PC-3 (cell line): ENCODE results near the gene RNH1. TPM values are rescaled to one million over a fixed set of nuclear protein-coding genes. Genes with fewer than 3 reads are reported as not detected.

Experiments
- ATAC-seq: fragments of 200-7000 bp; cut with Tn5 transposase; 2 replicates; pipeline ENCODE4 v1.9.1; 2020; ENCODE audit warnings: mild to moderate bottlenecking, moderate library complexity
- BruUV-seq: library from RNA; stranded (reverse); fragments of 400-500 nt; replicated peaks from 2 replicates; lab custom pipeline; 2021; lab: Mats Ljungman, UMichigan
- CTCF ChIA-PET: fragments of 300-600 bp; sonication (Branson Sonifier 250); formaldehyde crosslinking; loops from one replicate; lab custom pipeline; 2022; ENCODE audit warnings: antibody characterized with exemption; lab: Charles Lee
- POLR2A ChIA-PET: fragments of 300-600 bp; sonication (Branson Sonifier 250); formaldehyde crosslinking; loops from one replicate; lab custom pipeline; 2022; ENCODE audit warnings: antibody characterized with exemption; ENCODE audit not compliant: unreplicated experiment; lab: Charles Lee
- DNase-seq: peaks from one replicate; pipeline ENCODE4 v3.0.0-alpha.2; 2015
- H2AFZ ChIP-seq: fragments of 300-600 bp; sonication (generic); 2 replicates; pipeline ENCODE4 v1.6.0; 2016; ENCODE audit warnings: antibody characterized with exemption, low read length
- H3F3A ChIP-seq: fragments of 300-600 bp; sonication (generic); one replicate; pipeline ENCODE4 v1.6.0; 2017; ENCODE audit warnings: antibody characterized with exemption, low read length, control low read depth, mild to moderate bottlenecking; ENCODE audit not compliant: unreplicated experiment
- H3K27ac ChIP-seq: fragments of 300-600 bp; sonication (generic); 2 replicates; pipeline ENCODE4 v1.5.1; 2016; ENCODE audit warnings: mild to moderate bottlenecking, low read length
- H3K27me3 ChIP-seq: fragments of 300-600 bp; sonication (generic); 2 replicates; pipeline ENCODE4 v1.6.1; 2016; ENCODE audit warnings: low read length, mixed read lengths
- H3K36me3 ChIP-seq: fragments of 300-600 bp; sonication (generic); 2 replicates; pipeline ENCODE4 v1.6.1; 2016; ENCODE audit warnings: low read depth, mixed run types, low read length, mixed read lengths
- H3K4me1 ChIP-seq: fragments of 300-600 bp; sonication (generic); 2 replicates; pipeline ENCODE4 v1.5.1; 2016; ENCODE audit warnings: low read length; ENCODE audit not compliant: insufficient read depth
- H3K4me2 ChIP-seq: fragments of 300-600 bp; sonication (generic); 2 replicates; pipeline ENCODE4 v1.6.0; 2016; ENCODE audit warnings: low read length
- H3K4me3 ChIP-seq: fragments of 300-600 bp; sonication (generic); 2 replicates; pipeline ENCODE4 v1.5.1; 2016; ENCODE audit warnings: mild to moderate bottlenecking, low read length, mixed read lengths
- H3K79me2 ChIP-seq: fragments of 300-600 bp; sonication (generic); 2 replicates; pipeline ENCODE4 v1.6.1; 2017; ENCODE audit warnings: low read length, mixed read lengths
- H3K9ac ChIP-seq: fragments of 300-600 bp; sonication (generic); 2 replicates; pipeline ENCODE4 v1.6.0; 2016; ENCODE audit warnings: mild to moderate bottlenecking, low read length
- H3K9me2 ChIP-seq: fragments of 300-600 bp; sonication (generic); replicated peaks from 2 replicates; pipeline ENCODE4 v1.6.1; 2016; ENCODE audit warnings: mixed run types, low read length, mixed read lengths
- H3K9me3 ChIP-seq: fragments of 300-600 bp; sonication (generic); 2 replicates; pipeline ENCODE4 v1.6.1; 2016; ENCODE audit warnings: low read length, mixed read lengths
- H4K20me1 ChIP-seq: fragments of 300-600 bp; sonication (generic); 2 replicates; pipeline ENCODE4 v1.6.1; 2016; ENCODE audit warnings: low read length, mixed read lengths
- CTCF ChIP-seq: fragments of 300-600 bp; sonication (generic); conservative IDR thresholded peaks from 2 replicates; pipeline ENCODE4 v1.5.1; 2017; ENCODE audit warnings: antibody characterized with exemption, low read depth, mild to moderate bottlenecking, low read length
- EZH2 ChIP-seq: fragments of 300-600 bp; sonication (generic); IDR thresholded peaks from one replicate; pipeline ENCODE4 v1.6.1; 2017; ENCODE audit warnings: antibody characterized with exemption, mild to moderate bottlenecking, low read length; ENCODE audit not compliant: unreplicated experiment
- EZH2phosphoT487 ChIP-seq: fragments of 300-600 bp; sonication (generic); IDR thresholded peaks from 2 replicates; pipeline ENCODE4 v1.6.1; 2018; ENCODE audit warnings: mild to moderate bottlenecking, antibody characterized with exemption, low read length, borderline replicate concordance
- intact Hi-C: fragments of 100-400 bp; cut with micrococcal nuclease; formaldehyde crosslinking; loops from 2 replicates; pipeline ENCODE4 v1.9.0; 2023
- total RNA-seq: library from RNA; depleted of rRNA; stranded (reverse); fragments of >200 nt; gene quantifications from 2 replicates; pipeline ENCODE4 v1.2.3, GENCODE V29; 2014; rRNA removed

The RNH1 gene
- total RNA-seq, 1 experiment from 2014 or later, result 258 TPM

GRCh38 chr11:445765-446588 is 61.1 kb downstream of the RNH1 start:
- Histone ChIP-seq H4K20me1 (no peaks in the 10 kb centered on the region), H3K9ac (no peak overlapping the region), H3K27ac (no peak overlapping the region), H3K9me3 (no peaks in the 10 kb centered on the region), H2AFZ (no peak overlapping the region), H3K4me2 (no peak overlapping the region), H3K27me3 (no peaks in the 10 kb centered on the region), H3K36me3 (no peaks in the 10 kb centered on the region), H3K9me2 (no peaks in the 10 kb centered on the region), H3F3A (no peaks in the 10 kb centered on the region), H3K4me3 (no peak overlapping the region), H3K4me1 (peaks cover 26% of the 10 kb centered on the region), H3K79me2 (peaks cover 22% of the 10 kb centered on the region)
- ATAC-seq, result no peak
- DNase-seq, result no peak
- no TSS peak for BruUV-seq
- POLR2A ChIA-PET, result no interaction called here
- intact Hi-C loops, result loop anchor here (2.0 to 10.0 kb wide), 3 partner anchors 51 to 141 kb away; partner anchors contain the start of genes B4GALNT4, IFITM2 and PKP3
- CTCF ChIA-PET, result no interaction called here
- TF ChIP-seq EZH2phosphoT487 (no peak), CTCF (no peak), EZH2 (no peak)

Other genes with a start within 250 kb of the RNH1 start
- gene NLRP6, start 228.8 kb downstream of the RNH1 start, total RNA-seq, result not detected in 2 replicates
- gene PGGHG, start 218.1 kb downstream of the RNH1 start, total RNA-seq, result 10.6 and 12.4 TPM in 2 replicates
- not detected in 2 replicates for gene IFITM5, start 207.7 kb downstream of the RNH1 start, total RNA-seq
- gene IFITM2, start 199.4 kb downstream of the RNH1 start, total RNA-seq, result 36.3 and 49.0 TPM in 2 replicates
- gene IFITM1, start 193.2 kb downstream of the RNH1 start, total RNA-seq, result 2.0 and 2.2 TPM in 2 replicates
- gene IFITM3, start 186.4 kb downstream of the RNH1 start, total RNA-seq, result 91.6 and 97.6 TPM in 2 replicates
- gene B4GALNT4, start 137.7 kb downstream of the RNH1 start, total RNA-seq, result 52.9 and 87.9 TPM in 2 replicates
- gene PKP3, start 113.0 kb downstream of the RNH1 start, total RNA-seq, result 218 and 222 TPM in 2 replicates
- 85.4 and 112 TPM in 2 replicates for gene SIGIRR, start 92.2 kb downstream of the RNH1 start, total RNA-seq
- gene ANO9, start 65.2 kb downstream of the RNH1 start, total RNA-seq, result 16.6 and 22.5 TPM in 2 replicates
- 53.0 and 91.0 TPM in 2 replicates for gene PTDSS2, start 57.0 kb downstream of the RNH1 start, total RNA-seq
- 128 and 167 TPM in 2 replicates for gene HRAS, start 28.3 kb upstream of the RNH1 start, total RNA-seq
- 1.0 and 1.5 TPM in 2 replicates for gene LRRC56, start 30.3 kb upstream of the RNH1 start, total RNA-seq
- 1.4 and 2.4 TPM in 2 replicates for gene LMNTD2, start 53.5 kb upstream of the RNH1 start, total RNA-seq
- gene RASSF7, start 53.7 kb upstream of the RNH1 start, total RNA-seq, result 58.6 and 79.7 TPM in 2 replicates
- 41.4 and 52.4 TPM in 2 replicates for gene PHRF1, start 69.2 kb upstream of the RNH1 start, total RNA-seq
- gene IRF7, start 108.7 kb upstream of the RNH1 start, total RNA-seq, result 80.8 and 95.7 TPM in 2 replicates
- not detected in 2 replicates for gene CDHR5, start 117.7 kb upstream of the RNH1 start, total RNA-seq
- gene SCT, start 119.9 kb upstream of the RNH1 start, total RNA-seq, result 2.2 TPM in 1 of 2 replicates, not detected in the other
- 0.11 TPM in 1 of 2 replicates, not detected in the other for gene DRD4, start 130.0 kb upstream of the RNH1 start, total RNA-seq
- 31.9 and 42.8 TPM in 2 replicates for gene DEAF1, start 188.0 kb upstream of the RNH1 start, total RNA-seq
- 10.8 and 16.2 TPM in 2 replicates for gene TMEM80, start 188.6 kb upstream of the RNH1 start, total RNA-seq
- gene EPS8L2, start 199.0 kb upstream of the RNH1 start, total RNA-seq, result 127 and 200 TPM in 2 replicates
- 287 and 326 TPM in 2 replicates for gene TALDO1, start 240.2 kb upstream of the RNH1 start, total RNA-seq